ENCODE results near the gene PSG11.
"Not testable (repeated sequence)": the region's sequence is repeated elsewhere in the genome, so short reads cannot be mapped to it uniquely, and the experiment has no call there.

PSG11 gene

DNA sequence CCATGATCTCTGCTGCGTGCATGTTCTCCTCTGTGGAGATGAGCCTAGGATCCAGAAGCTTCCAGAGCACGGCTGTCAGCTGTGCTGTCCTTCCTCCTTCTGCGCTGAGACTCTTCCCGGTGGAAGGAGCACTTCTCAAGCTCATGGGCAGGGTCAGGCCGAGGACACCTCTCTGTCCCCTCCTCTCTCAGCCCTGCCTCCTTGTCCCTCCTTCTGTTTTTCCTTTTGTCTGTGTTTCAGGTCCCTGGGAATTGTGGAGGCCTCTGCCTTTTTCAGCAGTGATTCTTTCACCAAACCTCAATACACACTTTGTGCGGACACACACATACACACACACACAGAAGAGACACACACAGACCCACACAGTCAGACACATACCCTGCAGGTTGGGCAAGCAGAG, at the start of gene PSG11:
Gene PSG11 (minus strand): TSS at position 101 of the 400 bp plus-strand sequence. CDS start 97 bp downstream, at position 4.
- DNase-seq: not testable (repeated sequence)

DNA sequence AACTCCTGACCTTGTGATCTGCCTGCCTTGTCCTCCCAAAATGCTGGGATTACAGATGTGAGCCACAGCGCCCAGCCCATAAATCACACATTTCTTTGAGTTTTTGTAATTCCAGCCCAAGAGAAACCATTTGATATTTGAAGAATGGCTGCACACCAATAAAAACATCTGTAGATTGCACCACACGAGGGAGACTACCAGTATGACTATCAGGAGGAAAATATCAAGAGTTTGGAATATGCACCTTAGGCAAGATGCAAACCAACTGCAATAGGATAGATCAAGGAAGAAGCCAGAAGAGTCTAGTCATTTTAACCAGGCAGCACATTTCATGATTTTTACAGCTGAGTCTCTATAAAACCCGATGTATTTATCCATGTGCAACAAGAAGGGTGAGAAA, 36.1 kb upstream of the PSG11 start:
- not testable (repeated sequence) for DNase-seq

DNA sequence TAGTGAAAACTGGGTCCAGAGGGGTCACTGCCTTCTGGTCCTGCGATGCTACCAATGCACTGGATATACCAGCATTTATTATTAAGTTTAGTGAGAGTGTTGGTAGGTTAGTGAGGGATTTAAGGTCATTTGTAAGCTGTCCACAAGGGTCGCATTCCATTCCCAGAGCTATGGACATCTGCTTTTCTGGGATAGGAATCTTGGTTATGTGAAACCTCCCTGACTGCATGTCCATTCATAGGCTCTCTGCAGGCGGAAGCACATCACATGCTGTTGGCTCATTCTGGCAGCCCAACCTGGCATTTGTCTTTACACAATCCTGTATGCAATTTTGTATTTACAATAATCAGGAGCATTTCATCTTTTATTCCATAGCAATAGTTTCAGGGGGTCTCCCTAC, 35.1 kb upstream of the PSG11 start:
- DNase-seq: not testable (repeated sequence)

DNA sequence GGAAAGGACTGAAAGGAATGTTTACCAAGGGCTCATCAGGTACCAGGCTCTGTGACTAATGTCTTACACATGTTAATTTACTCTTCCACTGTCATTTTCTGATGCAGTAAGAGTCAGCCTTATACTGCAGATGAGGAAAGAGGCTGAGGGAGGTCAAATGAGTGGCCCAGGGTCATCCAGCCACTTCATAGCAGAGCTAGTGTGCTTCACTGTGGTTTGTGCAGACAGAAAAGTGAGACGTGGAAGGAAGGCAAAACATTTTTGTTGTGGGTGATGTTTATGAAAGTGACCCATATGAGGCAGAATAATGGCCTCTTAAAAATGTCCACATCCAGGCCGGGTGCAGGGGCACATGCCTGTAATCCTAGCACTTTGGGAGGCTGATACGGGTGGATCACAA, 34.0 kb upstream of the PSG11 start:
- DNase-seq: not testable (repeated sequence)

DNA sequence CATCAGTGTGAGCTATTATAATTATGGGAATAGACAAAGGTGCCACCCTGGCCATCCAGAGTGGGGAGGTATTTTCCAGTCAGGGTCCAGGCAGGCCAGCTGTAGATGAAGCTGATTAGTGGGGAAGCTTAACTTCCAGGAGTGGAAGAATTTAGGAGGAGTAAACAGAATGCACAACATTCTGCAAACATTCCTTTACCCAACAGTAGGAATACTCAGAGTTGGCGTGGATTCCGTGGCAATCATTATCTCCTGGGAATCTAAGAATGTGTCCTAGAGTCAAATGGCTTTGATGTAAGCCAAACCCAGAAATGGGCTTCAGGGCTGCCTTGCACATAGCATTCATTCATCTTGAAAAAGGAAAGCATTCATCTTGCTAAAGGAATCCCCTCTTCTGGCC, 33.2 kb upstream of the PSG11 start:
- not testable (repeated sequence) for DNase-seq

DNA sequence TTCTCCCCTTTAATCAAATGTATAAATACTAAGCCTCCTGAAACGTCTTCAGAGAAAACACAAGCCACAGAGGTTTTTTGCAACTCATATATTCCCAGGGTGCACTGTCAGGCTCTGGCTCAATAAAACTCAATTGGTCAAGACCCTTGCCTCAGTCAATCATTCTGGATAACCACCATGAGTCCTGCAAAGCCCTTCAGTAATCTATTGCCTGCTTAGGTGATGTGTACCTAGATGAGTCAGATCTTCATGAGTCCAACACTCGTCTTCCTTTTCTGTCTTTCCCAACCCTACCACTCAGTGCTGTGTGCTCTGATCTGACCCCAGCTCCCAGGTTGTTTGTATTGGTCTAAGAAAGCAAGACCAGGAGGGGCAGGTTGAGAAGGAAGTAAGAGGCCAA, 32.2 kb upstream of the PSG11 start:
- DNase-seq: not testable (repeated sequence)

DNA sequence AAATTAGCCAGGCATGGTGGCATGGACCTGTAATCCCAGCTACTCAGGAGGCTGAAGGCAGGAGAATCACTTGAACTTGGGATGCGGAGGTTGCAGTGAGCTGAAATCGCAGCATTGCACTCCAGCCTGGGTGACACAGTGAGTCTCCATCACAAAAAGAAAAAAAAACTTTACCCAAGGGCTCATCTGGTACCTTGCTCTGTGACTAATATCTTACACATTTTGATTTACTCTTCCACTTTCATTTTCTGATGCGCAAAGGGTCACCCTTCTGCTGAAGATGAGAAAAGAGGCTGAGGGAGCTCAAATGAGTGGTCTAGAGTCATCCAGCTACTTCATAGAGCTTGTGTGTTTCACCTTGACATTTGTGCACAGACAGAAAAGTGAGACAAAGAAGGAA, 21.7 kb upstream of the PSG11 start:
- not testable (repeated sequence) for DNase-seq

DNA sequence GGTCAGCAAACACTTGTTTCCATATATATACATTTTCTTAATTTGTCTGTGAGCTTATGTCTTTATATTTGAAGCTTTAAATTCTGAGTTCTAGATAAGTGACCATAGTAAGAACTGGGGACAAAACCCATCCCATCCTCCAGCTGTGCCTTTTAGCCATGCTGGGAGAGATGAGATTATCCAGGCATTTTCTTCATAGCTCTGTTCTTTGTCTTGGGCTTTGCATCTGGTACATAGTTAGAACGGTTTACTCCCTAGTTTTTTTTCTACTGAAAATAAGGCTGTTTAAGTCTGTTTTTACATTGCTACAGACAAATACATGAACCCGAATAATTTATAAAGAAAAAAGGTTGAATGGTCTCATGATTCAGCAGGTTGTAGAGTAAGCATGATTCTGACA, 20.3 kb upstream of the PSG11 start:
- not testable (repeated sequence) for DNase-seq

DNA sequence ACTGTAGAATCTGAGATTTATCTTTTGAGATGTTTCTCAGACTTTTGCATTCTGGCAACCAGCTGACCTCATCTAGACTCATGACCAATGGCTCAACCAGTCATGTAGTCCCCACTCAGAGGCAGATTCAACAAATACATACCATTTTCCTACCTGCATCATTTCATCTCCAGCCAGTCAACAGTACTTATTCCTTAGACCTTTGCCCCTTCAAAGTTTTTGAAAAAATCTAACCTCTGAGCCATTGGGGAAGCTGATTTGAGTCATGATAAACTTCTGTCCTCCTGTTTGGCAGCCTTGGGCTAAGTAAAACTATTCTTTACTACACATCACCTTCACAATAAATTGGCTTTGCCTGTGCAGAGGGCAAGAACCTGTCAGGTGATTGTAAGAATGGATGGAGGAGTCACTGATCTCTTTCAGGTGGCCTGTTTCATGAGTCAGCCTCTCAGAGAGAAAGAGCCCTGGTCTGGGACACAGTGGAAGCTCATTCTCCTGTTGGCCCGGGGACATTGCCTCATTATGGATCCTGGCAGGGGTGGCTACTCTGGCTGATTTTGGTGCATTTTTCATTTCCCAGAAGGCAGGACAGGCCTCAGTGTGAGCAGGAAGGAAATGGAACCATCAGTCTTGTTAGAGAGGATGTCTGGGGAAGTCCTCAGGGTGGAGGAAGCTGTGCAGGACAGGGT, 17.4 kb upstream of the PSG11 start:
- not testable (repeated sequence) for DNase-seq

DNA sequence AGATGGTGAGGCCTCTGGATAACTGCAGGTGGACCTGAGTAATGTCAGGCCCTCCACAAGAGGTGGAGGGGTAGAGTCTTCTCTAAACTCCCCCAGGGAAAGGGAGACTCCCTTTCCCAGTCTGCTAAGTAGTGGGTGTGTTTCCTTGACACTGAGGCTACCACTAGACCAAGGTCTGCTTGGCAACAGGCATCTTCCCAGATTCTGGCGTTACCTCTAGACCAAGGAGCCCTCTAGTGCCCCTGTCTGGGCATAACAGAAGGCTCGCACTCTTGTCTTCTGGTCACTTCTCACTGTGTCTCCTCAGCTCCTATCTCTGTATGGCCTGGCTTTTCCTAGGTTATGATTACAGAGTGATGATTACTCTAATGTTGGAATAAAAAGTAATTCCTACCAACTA, 5.4 kb upstream of the PSG11 start:
- not testable (repeated sequence) for DNase-seq

DNA sequence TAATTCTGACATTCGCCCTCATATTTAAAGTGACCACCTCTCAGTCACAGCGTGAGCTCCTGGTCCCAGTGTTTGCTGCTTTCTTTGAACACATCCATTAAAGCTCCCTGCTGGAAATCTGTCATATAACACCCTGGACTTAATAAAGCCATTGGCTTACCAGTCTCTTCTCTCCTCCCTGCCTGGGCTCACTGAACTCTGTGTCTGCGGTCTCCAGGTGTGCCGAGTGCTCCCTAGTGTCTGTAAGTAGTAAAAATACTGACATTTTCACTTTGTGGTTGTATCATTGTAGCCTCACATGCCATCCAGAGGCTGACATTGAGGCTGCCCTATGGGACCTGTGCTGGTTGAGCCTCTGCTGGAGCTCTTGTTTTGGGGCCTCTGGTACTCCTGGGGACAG, 2.6 kb upstream of the PSG11 start:
- DNase-seq: no peak

DNA sequence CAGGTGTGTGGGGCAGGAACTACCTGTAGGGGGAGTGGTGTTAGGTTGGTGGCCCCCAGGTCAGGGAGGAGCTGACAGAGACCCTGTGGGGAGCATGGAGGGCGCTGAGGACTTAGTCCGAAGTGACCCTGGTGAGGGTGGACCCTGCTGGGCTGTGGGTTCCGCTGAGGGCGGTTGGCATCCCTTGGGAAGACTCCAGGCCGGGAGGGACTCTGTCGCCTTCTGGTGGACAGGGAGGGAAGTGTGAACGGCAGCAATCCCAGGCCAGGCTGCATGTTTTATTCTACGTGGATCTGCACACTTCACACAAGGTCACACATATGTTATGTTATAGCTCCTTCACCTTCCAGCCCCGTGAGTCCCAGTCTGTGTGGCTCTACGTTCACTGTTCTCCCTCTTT, 1.7 kb upstream of the PSG11 start:
- not testable (repeated sequence) for DNase-seq

DNA sequence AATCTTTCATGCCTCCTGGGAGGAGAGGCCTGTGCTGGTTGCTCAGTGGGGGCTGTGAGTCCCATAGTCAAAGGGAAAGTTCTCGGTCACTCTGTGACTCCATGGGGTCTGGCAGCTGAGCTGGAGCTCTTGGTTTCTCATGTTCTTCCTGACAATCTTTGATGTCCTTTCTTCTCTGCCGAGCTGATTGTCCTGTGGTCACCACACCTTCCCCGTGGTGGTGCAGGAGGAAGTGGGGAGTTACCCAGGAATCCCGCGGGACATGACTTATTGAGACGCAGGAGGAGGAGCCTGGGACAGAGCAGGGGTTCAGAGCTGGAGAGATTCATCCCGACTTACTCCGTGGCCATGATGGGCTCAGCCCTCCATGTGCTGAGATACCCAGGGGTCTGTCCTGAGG, 792 bp upstream of the PSG11 start:
- not testable (repeated sequence) for DNase-seq

DNA sequence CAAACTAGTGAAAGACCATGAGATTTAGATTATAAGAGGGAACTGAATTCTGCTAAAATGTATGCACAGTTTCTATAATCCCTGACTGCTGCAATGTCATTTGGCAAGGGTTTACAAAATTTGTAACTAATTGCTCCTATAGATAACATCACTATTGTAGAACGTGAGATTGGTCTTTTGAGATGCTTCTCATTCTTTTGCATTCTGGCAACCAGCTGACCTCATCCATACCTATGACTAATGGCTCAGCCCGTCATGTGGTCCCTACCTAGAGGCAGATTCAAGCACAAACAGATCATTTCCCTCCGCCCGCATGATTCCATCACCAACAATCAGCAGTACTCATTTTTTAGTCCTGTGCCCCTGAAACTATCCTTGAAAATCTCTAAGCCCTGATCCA, 4.2 kb downstream of the PSG11 start:
- not testable (repeated sequence) for DNase-seq

DNA sequence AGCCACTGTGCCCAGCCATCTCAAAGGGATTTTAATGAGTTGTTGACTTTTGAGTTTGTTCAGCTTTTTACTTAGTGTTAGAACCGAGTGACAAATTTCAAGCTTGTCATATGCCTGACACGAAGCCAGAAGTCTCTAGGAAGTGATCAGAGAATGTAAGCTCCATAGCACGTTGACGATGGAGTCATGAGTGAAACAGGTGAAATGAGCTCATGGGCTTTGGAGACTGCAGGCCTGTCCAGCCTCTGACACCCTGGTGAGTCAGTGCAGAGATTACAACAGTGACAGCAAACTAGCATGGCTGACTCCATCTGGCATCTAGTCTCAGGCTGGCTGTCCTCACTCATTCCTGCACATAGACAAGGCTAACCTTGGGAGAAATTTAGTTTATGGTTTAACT, 4.6 kb downstream of the PSG11 start:
- not testable (repeated sequence) for DNase-seq

DNA sequence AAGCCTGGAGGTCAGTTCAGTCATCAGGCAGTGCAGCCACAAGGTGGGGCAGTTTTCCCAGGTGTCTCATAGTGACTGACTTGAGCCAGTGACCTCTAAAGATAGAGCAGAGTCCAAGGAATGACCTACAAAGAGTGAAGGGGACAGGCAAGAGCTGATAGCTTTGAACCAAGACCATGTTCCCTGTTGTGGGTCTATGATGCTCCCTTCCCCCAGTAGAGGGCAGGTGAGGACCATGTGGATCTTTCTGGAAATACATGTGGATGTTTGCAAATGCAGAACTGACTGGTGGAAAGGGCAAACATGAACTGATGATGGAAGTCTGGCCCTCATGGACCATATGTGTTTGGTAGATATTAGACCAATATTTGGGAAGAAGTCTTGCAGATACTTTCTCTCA, 6.7 kb downstream of the PSG11 start:
- not testable (repeated sequence) for DNase-seq

DNA sequence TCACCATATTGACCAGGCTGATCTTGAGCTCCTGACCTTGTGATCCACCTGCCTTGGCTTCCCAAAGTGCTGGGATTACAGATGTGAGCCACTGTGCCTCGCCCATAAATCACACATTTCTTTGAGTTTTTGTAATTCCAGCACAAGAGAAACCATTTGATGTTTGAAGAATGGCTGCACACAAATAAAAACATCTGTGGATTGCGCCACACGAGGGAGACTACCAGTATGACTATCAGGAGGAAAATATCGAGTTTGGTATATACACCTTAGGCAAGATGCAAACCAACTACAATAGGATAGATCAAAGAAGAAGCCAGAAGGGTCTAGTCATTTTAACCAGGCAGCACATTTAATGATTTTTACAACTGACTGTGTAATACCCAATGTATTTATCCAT, 20.4 kb downstream of the PSG11 start:
- DNase-seq: not testable (repeated sequence)

DNA sequence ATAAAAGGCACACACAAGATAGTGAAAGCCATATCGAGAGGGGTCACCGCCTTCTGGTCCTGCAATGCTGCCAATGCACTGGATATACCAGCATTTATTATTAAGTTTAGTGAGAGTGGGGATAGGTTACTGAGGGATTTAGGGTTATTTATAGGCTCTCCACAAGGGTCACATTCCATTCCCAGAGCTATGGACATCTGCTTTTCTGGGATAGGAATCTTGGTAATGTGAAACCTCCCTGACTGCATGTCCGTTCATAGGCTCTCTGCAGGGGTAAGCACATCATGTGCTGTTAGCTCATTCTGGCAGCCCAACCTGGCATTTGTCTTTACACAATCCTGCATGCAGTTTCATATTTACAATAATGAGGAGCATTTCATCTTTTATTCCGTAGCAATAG, 21.4 kb downstream of the PSG11 start:
- DNase-seq: not testable (repeated sequence)

DNA sequence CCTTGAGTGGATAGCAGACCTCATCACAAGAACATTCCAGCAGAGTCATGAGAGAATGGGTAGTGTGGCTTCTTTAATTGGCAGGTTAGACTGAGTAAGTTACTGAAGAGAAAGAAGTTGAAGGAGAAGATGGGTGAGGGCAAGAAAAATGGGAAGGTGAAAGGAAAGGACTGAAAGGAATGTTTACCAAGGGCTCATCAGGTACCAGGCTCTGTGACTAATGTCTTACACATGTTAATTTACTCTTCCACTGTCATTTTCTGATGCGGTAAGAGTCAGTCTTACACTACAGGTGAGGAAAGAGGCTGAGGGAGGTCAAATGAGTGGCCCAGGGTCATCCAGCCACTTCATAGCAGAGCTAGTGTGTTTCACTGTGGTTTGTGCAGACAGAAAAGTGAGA, 22.6 kb downstream of the PSG11 start:
- DNase-seq: not testable (repeated sequence)

DNA sequence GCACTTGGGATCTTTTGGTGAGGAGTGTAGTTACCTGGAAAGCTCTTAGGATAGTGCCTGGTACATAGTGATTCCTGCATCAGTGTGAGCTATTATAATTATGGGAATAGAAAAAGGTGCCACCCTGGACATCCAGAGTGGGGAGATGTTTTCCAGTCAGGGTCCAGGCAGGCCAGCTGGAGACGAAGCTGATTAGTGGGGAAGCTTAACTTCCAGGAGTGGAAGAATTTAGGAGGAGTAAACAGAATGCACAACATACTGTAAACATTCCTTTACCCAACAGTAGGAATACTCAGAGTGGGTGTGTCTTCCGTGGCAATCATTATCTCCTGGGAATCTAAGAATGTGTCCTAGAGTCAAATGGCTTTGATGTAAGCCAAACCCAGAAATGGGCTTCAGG, 23.3 kb downstream of the PSG11 start:
- not testable (repeated sequence) for DNase-seq

DNA sequence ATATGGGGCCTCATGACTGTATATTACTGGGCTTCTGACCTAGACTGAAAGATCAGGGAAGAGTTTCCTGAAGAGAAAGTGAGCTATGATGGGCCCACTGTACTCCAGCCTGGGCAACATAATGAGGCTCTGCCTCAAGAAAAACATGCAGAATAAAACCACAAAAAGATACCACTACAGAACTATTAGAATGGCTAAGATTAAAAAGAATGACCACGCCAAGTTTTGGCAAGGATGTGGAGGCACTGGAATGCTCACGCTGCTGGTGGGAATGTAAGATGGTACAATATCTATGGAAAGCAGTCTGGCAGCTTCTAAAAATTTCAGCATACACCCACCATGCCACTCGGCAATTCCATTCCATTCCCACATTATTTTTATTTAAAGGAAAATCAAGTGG, 30.1 kb downstream of the PSG11 start:
- DNase-seq: not testable (repeated sequence)

DNA sequence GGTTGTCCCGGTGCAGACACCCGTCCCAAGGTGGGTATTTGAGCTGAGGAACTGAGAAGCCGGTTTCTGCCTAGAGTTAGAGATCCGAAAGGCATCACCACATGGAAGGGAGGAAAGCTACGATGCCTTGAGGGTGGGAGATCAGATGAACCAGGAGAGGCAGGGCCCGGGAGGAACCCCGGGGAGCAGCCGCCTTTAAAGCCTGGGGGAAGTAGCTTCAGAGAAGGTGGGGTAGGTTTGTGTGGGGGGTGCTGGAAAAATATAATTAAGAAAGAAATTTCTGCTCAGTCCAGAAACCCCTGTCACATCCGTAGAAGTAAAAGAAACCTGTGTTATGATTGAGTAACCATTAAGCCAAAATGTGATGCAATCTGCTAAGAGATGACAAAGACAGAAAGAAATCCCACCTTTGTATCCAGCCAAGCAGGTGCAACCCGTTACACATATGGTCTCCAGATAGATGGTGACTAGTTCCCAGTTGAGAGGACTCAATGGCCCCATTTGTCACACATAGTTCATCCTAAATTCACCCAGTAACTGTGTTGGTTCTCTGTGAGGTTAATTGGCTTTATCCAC, 34.2 kb downstream of the PSG11 start:
- DNase-seq: not testable (repeated sequence)

DNA sequence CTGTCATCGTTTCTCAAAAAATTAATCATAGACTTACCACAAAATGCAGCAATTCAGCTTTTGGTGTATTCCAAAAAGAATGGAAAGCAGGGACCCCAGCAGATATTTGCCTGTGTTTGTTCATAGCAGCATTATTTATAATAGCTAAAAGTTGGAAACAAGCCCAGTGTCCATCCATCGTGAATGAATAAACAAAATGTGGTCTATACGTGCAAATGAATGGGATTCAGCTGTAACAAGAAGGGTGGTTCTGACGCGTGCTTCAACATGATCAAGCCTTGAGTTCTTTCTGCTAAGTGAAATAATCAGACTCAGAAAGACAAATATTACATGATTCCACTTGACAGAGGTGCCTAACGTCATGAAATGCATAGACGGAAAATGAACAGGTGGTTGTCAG, 36.4 kb downstream of the PSG11 start:
- no peak for DNase-seq

DNA sequence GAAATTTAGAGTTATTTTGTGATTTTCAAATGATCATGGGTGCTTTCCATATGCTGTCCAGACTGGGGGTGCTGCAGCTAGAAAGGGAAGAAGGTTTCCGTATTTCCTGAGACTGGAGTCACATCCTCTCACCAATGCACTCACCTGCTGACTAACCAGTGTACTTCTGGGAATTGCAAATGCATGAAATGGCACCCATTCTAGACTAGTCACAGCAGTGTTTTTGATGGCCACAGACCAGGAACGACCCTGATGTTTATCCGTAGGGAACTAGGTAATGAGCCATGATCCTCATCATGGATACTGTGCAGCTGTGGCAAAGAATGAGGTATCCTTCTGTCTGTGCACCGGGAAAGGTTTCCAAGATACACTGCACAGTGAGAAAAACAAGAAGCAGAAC, 37.1 kb downstream of the PSG11 start:
- DNase-seq: not testable (repeated sequence)

DNA sequence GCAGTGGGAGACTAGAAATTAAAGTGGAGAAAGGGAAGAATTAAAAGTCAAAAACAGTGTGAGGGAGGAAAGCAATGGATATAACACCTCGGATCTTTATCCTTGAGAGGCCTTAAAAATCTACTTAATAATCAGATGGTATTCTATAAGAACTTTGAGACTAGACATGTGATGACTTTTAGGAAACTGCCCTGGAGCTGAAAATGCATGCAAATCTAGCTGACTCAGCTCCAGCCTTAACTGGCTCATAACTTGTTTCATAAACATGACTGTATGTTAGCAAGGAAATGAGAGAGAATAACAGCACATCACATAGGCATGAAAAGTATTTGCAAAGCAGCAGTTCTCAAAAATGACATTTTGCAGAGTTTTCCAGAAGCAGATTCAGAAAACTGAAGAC, 38.1 kb downstream of the PSG11 start:
- not testable (repeated sequence) for DNase-seq
